Measurements from ENCODE around the gene CALHM3.

The CALHM3 gene

DNA sequence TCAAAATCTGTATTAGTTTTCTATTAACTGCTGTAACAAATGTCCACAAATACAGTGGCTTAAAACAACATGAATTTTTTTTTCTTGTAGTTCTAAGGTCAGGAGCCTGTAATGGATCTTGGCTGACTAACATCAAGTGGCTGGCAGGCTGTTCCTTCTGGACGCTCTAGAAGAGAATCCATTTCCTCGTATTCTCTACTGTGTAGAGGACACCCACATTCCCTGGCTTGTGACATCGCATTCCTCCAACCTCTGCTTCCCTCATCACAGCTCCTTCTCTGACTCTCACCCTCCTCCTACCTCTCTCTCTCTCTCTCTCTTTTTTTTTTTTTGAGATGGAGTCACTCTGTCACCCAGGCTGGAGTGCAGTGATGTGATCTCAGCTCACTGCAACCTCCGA is 15.5 kb downstream of the CALHM3 start:
- no peak overlapping the region for H3K4me3 ChIP-seq (ENCODE audit: low read depth, low read length)
- no peak for DNase-seq (ENCODE audit: low read depth)
- TF ChIP-seq, protein P1, sequence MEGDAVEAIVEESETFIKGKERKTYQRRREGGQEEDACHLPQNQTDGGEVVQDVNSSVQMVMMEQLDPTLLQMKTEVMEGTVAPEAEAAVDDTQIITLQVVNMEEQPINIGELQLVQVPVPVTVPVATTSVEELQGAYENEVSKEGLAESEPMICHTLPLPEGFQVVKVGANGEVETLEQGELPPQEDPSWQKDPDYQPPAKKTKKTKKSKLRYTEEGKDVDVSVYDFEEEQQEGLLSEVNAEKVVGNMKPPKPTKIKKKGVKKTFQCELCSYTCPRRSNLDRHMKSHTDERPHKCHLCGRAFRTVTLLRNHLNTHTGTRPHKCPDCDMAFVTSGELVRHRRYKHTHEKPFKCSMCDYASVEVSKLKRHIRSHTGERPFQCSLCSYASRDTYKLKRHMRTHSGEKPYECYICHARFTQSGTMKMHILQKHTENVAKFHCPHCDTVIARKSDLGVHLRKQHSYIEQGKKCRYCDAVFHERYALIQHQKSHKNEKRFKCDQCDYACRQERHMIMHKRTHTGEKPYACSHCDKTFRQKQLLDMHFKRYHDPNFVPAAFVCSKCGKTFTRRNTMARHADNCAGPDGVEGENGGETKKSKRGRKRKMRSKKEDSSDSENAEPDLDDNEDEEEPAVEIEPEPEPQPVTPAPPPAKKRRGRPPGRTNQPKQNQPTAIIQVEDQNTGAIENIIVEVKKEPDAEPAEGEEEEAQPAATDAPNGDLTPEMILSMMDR (IDR thresholded peaks at IDR 0.05; ENCODE audit: control insufficient read depth, extremely low read depth, insufficient read depth): no peak

DNA sequence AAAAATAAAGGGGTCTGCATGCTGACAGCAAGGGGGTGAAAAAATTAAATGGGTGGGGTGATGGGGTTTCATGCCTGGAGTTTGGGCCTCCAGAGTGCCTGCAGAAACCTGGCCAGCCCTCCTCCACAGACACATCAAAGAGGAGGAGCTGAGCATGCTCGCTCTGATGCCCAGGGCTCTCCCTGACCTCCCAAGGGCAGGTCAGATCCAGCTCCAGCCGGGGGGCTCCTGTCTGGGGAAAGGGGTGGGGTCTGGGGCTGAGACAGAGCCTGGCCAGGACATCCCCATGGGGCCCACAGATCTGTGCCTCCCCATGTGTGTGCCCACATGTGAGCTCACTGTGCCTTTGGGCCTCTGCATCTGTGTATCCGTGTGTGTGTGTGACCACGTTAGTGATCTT is 19.4 kb downstream of the CALHM3 start:
- no peak for DNase-seq (ENCODE audit: low read depth)
- TF ChIP-seq, protein P1 (IDR thresholded peaks at IDR 0.05; ENCODE audit: control insufficient read depth, extremely low read depth, insufficient read depth): no peak
- H3K4me3 ChIP-seq (ENCODE audit: low read depth, low read length): no peak overlapping the region

DNA sequence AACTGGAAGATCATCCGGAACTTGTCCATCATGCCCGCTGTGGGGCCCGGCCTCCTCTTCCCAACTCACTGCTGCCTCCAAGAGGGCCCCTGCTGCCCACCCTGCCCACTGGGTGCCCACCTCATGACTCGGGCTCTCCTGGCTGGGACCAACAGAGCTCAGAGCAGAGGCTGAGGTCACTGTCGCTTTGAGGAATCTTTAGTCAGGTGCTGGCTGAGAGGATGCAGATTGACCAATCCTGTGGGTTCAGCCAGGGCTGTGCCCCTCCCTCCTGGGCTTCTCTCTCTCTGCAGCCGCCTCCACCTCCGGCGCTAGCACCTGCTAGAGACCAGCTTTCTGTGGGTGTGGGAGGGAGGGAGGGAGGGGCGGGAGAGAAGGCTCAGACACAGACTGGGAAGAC is 20.3 kb downstream of the CALHM3 start, which contains the start of gene CALHM1:
Gene CALHM1, minus strand, starts transcription at position 181 of the 400 bp plus-strand sequence. Its CDS starts 149 bp downstream, at position 32.
- DNase-seq (ENCODE audit: low read depth): no peak
- no peak within 1 kb of the TSS for H3K4me3 ChIP-seq (ENCODE audit: low read depth, low read length)
- TF ChIP-seq, protein P1 (IDR thresholded peaks at IDR 0.05; ENCODE audit: control insufficient read depth, extremely low read depth, insufficient read depth): no peak

DNA sequence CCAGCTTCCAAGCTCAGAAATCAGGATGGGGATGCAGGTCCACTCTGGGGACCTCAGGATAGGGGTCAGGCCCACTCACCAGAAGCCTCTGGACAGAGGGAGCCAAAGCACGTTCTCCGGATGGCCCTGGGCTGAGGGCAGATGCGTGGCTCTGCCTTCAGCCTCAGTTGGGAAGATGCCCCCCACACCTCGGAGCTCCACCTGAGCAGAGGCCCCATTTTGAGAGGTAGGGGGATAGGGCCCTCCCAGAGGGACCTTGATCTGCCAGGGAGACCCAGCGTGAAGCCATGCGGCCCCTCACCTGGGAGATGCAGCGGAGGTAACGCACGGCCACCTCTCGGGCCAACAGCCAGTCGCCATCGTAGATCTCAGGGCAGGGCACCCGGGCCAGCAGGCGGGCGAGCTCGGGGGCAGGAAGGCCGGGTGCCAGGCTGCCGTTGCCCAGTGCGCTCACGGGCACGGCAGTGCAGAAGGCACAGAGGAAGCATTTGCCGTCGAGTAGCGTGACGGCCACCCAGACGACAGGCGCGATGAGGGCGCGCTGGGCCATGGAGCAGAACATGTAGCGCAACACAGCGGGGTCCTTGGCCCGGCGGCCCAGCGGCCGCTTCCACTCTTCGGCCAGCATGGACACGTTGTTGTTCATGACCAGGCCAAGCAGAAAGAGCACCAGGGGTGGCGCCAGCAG is 21.0 kb downstream of the CALHM3 start:
- DNase-seq (ENCODE audit: low read depth): no peak
- no peak overlapping the region for H3K4me3 ChIP-seq (ENCODE audit: low read depth, low read length)
- TF ChIP-seq, protein P1 (IDR thresholded peaks at IDR 0.05; ENCODE audit: control insufficient read depth, extremely low read depth, insufficient read depth): no peak

DNA sequence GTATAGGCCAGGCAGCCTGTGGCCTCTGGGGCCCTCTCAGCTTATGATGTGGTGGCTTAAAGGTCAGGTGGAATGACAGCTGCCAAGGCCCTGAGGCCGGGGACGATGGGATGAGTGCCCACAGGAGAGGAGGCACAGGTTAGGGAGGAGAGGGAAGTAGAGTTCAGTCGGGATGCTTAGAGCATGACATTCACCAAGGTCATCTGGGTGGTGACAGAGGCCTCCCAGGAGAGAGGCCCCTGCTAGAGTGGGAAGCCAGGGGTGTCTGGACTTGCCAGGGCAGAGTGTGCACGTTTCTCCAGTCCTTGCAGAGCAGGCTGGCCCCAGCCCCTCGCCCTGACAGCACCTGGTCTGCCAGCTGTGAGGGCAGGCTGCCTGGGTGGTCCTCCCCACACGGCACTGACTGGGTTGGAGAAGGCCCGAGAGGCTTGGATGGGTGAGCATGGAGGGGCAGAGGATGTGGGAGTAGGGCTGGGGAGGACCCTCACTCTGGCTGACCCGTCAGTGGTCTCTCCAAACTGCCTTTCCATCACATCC is 21.8 kb downstream of the CALHM3 start:
- no peak overlapping the region for H3K4me3 ChIP-seq (ENCODE audit: low read depth, low read length)
- TF ChIP-seq, protein P1 (IDR thresholded peaks at IDR 0.05; ENCODE audit: control insufficient read depth, extremely low read depth, insufficient read depth): no peak
- DNase-seq (ENCODE audit: low read depth): no peak

DNA sequence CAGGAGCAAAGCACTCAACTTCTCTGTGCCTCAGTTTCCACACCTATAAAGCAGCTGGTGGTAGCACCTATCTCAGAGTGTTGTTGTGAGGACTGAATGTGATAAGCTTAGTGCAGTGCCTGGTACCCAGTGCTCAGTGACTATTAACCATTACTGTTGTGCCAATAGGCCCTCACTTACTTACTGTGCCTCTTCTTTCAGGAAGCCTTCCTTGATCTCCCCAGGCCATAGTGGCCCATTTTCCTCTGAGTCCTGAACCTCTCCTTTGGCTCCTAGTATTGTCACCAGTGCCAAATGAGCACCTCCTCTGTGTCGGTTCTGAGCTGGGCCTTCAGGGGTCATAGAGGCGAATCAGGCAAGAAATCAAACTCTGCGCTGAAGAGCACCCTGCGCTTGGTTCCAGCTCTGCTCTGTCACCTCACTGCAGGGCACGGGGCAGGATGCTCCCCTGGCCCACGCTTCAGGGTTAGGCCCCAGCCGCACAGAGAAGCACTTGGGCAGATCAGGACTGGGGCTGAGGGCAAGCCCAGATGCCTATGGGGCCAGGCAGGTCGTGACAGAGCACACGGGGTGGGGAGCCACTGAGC is 22.9 kb downstream of the CALHM3 start:
- TF ChIP-seq, protein P1 (IDR thresholded peaks at IDR 0.05; ENCODE audit: control insufficient read depth, extremely low read depth, insufficient read depth): no peak
- no peak for DNase-seq (ENCODE audit: low read depth)
- H3K4me3 ChIP-seq (ENCODE audit: low read depth, low read length): no peak overlapping the region
